SHP77 treated with DMSO at 0.1 percent for 48 hours (cell line): ENCODE data around the gene ADK.

ENCODE experiments used
- DNase-seq: peaks from one replicate; lab custom pipeline; 2025; lab: John Stamatoyannopoulos, UW

The ADK gene

DNA sequence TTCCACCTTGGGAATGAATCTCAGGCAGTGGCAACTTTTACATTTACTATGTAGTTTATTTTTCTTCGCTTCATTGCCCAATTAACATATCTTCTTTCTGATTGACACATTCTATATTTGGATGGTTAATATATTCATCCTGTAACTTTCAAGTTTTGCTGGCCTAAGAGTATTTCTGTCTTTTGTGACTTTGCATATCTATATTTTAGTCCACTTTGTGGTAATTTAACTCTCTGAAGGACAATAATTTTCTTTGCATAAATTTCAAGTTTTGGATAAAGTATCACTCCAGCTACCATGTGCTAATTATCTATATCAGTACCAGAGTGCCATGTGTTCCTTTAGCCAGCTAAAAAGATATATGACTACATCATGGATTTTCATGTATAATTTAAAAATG, 523.9 kb downstream of the ADK start:
- DNase-seq, result no peak

DNA sequence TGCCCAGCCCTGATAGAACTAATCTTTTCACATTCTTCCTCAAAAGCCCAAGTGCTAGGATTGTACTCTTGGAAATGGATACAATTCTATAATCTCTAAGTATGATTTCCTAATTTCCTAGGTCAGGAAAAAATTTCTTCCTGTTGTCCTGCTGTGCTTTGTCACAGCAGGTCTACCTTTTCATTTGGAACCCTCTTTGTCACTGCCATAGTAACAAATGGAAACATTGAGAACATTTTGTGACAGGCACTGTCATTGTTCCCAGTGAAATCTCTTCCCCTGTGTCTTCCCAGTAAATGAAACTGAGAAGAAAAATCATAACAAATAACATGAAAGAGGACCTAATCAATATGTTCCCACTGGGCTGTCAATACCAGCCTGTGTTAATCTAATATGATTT, 524.5 kb downstream of the ADK start:
- no peak for DNase-seq

DNA sequence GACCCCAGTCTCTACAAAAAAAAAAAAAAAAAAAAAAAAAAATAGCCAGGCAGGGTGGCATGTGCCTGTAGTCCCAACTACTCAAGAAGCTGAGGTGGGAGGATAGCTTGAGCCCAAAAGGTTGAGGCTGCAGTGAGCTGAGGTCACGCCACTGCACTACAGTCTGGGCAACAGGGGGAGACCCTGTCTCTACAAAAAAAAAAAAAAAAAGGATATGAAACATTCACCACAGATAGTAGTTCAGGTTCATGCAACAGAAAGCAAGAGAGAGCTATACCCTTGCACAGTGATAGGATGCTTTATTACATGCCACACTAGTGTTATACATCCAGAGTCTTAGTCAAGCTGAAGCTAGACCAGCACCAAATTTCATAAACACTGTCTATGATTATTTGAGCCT, 526.9 kb downstream of the ADK start:
- DNase-seq, result no peak

DNA sequence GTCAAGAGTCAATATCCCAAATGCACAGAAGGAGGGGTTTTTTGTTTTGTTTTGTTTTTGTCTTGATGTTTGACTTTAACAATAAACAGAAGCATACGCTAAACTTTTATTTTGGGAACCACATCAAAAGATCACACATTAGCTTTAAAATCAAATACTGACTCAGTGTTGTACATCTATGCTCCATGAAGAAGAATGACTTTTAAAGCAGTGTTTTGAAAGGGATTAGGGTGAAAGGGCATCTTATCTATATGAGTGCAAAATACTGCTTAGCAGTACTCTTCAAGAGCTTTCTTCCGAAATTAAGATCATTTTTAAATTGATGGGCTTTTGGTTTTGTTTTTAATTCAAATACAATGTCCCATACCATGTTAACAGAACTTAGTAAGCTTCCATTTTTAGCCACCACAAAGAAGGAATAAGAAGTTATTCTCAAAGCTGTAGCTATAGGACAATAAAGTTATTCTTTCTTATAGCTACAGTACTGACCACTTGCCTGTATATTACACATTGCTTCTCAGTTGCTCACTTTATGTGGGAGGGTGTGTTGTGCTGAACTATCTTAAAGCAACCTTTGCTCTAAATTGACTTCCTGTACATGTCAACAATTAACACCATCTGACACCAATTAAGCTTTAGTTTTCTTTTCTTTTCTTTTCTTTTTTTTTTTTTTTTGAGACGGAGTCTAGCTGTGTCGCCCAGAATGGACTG, 531.1 kb downstream of the ADK start:
- DNase-seq, result no peak

DNA sequence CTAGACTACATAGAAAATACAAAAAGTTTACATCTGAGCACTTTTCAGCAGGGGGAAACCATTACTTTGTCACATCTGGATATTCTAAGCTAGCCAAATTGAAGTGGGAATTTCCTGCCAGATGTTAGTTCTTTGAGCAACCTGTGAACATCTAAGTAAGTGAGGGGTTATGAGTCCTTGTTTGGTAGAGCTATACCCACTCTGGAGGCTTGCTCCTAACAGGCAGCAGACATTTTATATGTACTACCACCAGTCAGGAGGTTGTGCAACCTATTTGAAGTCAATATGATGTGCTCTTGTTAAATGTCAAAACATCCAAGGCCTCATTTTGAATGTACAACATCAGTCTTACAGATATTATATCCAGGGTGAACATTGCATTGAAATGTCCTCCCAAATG, 532.0 kb downstream of the ADK start:
- DNase-seq, result peak; percentile 1

DNA sequence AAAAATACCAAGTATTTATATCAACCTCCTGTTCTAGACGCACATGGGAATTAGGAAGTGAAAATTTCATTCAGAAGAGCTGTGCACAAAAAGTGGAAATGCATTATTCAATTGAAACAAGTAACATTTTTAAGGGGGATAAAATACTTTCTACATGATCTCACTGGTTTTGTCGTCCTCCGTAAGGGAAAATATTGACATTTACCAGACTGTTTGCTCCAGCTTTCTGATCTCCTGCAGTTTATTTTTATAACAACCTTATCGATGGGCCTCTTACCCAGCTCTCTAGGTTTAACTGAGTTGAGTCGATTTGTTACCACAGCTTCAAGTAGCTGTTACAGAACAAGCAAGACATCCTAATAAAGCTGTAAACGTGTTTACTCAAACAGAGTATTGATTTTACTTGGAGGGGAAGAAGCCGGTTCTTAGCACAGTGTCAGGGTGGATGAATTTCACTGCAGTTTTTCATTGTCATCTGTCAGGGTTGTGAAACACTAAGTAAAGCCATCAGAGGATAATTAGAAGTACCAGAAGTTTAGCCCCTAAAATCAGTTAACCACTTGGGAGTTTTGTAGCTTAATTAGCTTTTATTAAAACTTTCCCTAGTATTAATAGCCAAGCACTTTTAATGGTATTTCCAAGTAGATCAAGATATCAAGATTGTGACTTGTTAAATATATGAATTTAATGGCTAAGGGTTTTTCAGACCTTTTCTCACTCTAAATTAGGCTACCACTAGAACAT, 532.8 kb downstream of the ADK start:
- peak; percentile 0 for DNase-seq

DNA sequence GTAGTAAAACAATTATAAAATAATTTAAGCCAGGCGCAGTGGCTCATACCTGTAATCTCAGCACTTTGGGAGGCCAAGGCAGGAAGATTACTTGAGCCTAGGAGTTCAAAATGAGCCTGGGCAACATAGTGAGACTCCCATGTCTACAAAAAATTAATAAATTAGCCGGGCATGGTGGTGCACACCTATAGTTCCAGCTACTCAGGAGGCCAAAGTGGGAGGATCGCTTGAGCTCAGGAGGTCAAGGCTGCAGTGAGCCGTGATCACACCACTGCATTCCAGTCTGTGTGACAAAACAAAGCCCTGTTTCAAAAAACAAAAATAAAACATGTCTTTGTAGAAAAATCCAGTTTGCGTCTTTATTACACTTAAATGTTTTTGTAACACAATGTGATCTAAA, 533.4 kb downstream of the ADK start:
- no peak for DNase-seq

DNA sequence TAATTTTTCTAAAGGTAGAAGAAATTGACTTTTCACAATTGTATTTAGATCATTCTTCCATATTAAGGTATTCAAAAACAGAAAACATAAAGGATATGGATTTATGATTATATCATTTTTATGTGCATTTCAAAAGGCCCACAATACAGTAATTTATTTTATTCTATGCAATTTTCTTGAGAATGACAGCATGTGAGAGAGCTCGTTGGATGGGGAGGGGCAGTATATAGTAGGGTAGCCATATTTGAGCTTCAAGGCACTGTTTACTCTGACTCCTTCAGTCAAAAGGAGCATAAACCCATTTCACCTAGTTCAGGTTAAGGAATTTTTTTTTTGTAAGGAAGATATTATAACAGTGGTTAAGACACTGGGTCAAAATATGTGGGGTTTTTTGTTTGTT, 534.5 kb downstream of the ADK start:
- no peak for DNase-seq

DNA sequence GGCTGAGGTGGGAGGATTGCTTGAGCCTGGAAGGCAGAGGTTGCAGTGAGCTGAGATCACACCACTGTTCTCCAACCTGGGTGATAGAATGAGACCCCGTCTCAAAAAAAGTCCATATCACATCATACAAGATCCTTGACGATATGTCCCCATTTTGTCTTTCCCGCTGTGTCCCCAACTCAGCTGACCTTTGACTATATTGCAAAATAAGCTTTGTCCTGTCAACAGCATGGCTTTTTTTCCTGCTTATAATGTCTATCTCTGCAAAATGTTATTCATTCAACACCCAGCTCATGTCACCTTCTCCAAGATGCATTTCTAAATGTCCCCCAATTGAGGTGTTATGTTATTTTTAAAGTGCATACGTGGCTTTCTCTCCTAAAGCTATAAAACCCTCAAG, 539.4 kb downstream of the ADK start:
- DNase-seq, result no peak

DNA sequence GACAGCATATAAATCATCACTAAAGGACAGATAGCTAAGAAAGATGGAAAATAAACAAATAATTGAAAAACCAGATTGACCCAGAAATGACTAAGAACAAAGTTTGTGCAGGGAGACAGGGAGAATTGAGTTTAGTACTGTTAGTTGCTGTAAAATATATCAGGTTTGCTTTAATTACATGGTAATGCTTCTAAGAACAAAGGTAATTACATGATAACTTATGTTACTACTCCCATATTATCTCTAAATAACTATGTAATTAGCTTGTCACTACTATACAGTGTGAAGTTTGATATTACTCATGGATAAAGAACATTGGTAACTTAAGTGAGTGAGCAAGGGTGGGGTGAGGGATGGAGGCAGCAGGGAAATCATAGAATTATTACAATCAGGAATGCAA, 540.1 kb downstream of the ADK start:
- no peak for DNase-seq

DNA sequence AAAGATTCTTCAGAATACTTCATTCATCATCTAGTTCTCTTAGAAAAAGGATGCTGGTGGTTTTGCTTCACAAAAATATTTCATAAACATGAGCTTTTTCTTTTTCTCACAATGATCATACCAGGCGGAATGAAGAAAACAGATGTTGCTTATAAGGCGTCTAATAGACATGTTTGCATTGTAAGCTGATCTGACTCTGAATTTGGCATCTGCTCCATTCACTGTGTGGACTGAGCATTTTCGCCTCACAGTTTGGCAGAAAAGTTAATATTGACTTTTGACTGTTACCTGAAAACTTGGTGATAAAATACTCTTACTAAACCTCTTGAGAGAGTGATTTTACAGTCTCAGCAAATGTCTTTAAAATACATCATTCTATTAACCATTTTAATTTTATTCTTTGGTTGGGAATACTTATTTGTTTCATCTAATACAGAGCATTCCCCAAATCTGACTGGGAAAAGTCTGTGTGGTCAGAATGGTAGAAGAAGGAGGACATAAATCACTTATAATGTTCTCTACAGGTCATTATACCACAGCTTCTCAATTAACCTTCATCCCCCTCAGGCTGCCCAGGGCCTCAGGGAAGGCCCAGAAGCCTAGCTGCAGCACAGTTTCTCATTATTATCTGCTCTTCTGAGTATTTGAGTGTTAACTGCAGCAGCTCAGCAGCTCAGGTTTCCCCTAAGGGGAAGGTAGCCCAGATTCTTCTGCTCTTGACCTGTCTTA, 553.8 kb downstream of the ADK start:
- DNase-seq, result peak; percentile 57

DNA sequence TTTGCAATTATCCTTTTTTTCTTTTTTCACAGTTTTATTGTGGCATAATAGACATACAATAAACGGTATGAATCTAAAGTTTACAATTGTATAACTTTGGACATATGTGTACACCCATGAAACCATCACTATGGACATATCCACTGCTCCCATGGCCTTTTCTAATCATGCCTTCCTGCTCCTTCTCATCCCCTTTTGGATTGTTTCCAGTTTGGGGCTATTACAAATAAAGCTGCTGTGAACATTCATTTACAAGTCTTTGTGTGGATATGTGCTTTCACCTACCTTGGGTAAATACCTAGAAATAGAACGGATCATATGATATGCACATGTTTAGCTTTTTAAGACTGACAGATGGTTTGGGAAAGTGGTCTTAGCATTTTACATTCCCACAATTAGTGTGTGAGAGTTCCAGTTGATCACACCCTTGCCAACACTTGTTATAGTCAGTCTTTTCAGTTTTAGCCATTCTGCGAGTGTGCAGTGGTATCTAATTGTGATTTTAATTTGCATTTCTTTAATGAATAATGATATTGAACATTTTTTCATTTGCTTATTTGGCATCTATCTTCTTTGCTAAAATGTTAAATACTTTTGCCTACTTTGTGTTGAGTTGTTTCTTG, 554.4 kb downstream of the ADK start:
- DNase-seq, result peak; percentile 81

DNA sequence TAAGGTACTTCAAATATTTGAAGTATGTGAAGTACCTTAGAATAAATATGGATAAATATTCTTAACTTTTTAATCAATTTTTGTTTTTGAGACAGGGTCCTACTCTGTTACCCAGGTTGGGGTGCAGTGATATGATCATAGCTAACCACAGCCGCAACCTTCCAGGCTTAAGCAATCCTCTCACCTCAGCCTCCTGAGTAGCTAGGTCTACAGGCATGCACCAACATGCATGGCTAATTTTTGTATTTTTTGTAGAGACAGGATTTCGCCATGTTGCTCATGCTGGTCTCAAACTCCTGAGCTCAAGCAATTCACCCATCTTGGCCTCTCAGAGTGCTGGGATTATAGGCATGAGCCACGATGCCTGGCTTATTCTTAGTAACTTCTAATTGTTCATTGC, 555.9 kb downstream of the ADK start:
- no peak for DNase-seq

DNA sequence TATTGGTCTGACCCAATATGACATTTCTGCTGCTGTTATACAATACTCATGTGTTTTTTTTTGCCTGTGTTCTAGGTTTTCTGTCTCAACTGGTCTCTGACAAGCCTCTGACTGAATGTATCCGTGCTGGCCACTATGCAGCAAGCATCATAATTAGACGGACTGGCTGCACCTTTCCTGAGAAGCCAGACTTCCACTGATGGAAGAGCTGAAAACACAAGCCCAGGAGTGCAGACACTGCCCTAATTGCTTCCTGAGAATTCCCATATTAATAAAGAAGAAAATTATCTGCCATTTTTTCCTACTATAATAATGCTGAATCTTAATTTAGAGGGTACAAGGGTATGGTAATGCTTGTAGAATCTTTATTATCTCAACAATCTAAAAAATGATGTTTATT, 557.2 kb downstream of the ADK start:
- DNase-seq, result no peak

DNA sequence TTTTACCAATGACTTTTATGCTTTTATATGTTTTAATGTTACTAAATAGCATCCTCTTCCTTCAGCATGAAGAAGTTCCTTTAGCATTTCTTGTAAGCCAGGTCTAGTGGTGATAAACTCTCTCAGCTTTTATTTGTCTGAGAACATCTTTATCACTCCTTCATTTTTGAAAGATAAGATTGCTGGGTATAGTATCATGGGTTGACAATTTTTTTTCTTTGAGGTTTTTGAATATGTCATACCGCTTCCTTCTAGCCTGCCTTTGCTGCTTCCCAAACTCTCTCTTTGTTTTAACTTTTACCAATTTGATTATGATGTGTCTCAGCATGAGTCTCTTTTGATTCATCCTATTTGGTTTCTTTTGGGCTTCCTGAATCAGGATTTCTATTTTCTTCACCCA, 567.2 kb downstream of the ADK start:
- no peak for DNase-seq

DNA sequence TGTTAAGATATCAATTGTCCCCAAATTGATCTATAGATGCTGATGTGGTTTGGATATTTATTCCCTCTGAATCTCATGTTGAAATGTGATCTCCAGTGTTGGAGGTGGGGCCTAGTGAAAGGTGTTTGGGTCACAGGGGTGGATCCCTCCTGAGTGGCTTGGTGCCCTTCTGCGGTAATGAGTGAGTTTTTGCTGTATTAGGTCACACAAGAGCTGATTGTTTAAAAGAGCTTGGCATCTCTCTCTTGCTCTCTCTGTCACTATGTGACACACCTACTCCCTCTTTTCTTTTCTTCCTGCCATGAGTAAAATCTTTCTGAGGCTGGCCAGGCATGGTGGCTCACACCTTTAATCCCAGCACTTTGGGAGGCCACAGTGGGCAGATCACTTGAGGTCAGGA, 577.2 kb downstream of the ADK start:
- no peak for DNase-seq

DNA sequence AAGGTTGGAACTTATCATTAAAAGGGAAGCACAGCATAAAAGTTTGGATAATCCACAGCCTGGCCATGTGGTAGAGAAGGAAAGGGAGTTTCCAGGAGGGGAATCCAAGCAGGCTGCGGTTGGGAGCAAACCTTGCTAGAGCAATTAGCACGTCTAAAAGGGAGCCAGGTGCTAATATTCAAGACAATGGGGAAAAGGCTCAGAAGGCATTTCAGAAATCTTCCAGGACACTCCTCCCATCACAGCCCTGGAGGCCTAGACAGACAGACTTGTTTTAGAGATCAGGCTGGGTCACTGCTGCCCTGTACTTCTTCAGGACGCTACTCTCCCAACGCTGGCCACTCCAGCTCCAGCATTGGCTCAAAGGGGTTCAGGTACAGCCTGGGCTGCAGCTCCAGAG, 579.2 kb downstream of the ADK start:
- no peak for DNase-seq

DNA sequence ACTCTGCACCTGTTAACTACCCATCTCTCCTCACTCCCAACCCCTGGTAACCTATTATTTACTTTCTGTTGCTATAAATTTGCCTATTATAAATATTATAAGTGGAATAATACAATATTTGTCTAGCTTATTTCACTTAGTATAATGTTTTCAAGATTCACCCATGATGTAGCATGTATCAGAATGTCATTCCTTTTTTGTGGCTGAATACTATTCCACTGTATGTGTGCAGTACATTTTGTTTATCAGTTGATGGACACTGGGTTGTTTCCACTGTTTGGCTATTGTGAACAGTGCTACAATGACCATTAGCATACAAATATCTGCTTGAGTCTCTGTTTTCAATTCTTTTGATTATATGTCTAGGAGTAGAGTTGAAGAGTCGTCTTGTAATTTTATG, 582.6 kb downstream of the ADK start:
- no peak for DNase-seq

DNA sequence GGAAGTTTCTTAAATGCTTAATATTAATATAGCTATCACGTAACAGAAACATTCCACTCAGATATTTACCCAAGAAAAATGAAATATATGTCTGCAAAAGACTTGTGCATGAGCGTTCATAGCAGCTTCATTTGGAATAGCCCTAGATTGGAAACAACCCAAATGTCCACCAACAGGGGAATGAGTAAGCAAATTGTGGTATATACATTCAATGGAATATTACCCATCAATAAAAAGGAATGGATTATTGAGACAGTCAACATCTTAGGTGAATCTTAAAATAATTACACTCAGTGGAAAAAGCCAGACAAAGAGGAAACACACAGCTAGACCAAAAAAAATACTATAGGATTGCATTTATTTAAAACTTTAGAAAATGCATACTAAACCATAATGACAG, 585.0 kb downstream of the ADK start:
- DNase-seq, result no peak

DNA sequence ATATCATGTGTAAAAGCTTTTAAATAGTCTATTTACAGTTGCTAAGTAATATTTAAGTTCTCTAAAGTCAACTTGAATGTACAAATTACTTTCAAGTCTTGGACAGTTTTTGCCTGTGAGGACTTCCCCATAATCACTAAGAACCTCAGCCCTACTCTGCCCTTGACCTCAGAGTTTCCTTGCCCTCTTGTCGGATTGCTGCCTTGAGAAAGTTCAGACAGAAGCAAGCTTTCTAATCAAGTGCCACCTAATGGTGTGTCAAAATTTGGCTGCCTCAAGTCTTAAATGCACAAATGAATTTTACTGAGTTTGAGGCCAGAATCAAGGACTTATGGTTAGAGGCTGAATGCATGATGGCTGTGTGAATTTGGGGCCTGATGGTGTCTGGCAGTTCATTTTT, 587.0 kb downstream of the ADK start:
- no peak for DNase-seq

DNA sequence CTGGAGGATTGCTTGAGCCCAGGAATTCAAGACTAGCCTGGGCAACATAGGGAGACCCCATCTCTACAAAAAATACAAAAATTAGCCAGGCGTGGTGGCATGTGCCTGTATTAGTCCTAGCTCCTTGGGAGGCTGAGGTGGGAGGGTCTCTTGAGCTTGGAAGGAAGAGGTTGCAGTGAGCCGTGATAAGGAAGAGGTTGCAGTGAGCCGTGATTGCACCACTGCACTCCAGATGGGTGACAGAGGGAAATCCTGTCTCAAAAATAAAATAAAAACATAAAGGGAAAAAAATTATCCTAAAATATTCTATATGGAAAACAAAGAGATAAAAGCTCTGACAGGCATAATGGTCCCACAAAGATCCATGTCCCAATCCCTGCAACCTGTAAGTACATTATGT, 587.5 kb downstream of the ADK start:
- DNase-seq, result no peak

DNA sequence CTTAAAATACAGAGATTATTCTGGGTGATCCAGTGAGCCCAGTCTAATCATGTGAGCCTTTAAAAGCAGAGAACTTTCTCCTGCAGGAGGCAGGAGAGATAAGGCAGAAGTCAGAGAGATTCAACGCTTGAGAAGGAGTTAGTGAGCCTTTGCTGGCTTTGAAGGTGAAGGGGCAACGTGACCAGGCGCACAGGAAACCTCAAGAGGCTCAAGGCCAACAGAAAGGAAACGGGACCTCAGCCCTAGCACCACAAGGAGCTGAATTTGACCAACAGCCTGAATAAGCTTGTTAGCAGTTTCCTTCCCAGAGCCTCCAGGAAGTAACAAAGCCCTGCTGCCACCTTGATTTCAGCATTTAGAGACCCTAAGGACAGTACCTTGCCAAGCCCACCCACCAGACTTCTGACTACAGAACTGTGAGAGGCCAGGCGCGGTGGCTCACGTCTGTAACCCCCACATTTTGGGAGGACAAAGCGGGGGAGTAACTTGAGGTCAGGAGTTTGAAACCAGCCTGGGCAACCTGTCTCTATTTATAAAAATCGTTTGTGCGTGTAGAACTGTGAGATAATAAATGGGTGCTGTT, 588.1 kb downstream of the ADK start:
- no peak for DNase-seq
